ENCODE data around the gene CA5A. TPM values are rescaled to one million over a fixed set of nuclear protein-coding genes. Genes with fewer than 3 reads are reported as not detected.
A peak's percentile ranks its signal among the peaks of the same experiment; 100 is the strongest.

CA5A gene
- total RNA-seq, 1 experiment from 2014 or later = not detected

- Mint-ChIP-seq H3K4me3 (ENCODE audit: low read depth, unreplicated experiment) (no peak overlapping the region), H3K27ac (ENCODE audit: unreplicated experiment) (no peak overlapping the region), H3K9me3 (ENCODE audit: low read depth, unreplicated experiment) (no peaks in the 10 kb centered on the region), H3K36me3 (ENCODE audit: insufficient read depth, unreplicated experiment) (peaks cover 64% of the 10 kb centered on the region), H3K4me1 (ENCODE audit: low read depth, unreplicated experiment) (peaks cover 49% of the 10 kb centered on the region), H3K27me3 (ENCODE audit: unreplicated experiment) (no peaks in the 10 kb centered on the region)
- no TSS peak for BruUV-seq (replicated peaks)
- CTCF ChIA-PET = interaction anchor here (1.1 kb wide), 1 partner anchor 17 kb away, joined by 3 read pairs; no protein-coding TSS in a partner anchor
- DNase-seq = no peak
- intact Hi-C loops (cut with micrococcal nuclease; ENCODE audit: unreplicated experiment) = no loop called here
- no peak for TF ChIP-seq CTCF (IDR thresholded peaks at IDR 0.05; ENCODE audit: unreplicated experiment)
Measured at GRCh38 chr16:87948119-87948545, 11.8 kb upstream of the CA5A start.

GRCh38 chr16:87947356-87948118, 11.2 kb upstream of the CA5A start:
- peak overlapping the region; percentile 1 for H3K4me3 Mint-ChIP-seq (ENCODE audit: low read depth, unreplicated experiment)
- peaks cover 59% of the 10 kb centered on the region for H3K36me3 Mint-ChIP-seq (ENCODE audit: insufficient read depth, unreplicated experiment)
- peak overlapping the region; percentile 52 for H3K27ac Mint-ChIP-seq (ENCODE audit: unreplicated experiment)
- no peak for TF ChIP-seq CTCF (IDR thresholded peaks at IDR 0.05; ENCODE audit: unreplicated experiment)
- no TSS peak for BruUV-seq (replicated peaks)
- H3K4me1 Mint-ChIP-seq (ENCODE audit: low read depth, unreplicated experiment) = peaks cover 48% of the 10 kb centered on the region
- H3K9me3 Mint-ChIP-seq (ENCODE audit: low read depth, unreplicated experiment) = no peaks in the 10 kb centered on the region
- intact Hi-C loops (cut with micrococcal nuclease; ENCODE audit: unreplicated experiment) = no loop called here
- no peak for DNase-seq
- no peaks in the 10 kb centered on the region for H3K27me3 Mint-ChIP-seq (ENCODE audit: unreplicated experiment)
- CTCF ChIA-PET = interaction anchor here (1.1 kb wide), 1 partner anchor 17 kb away, joined by 3 read pairs; no protein-coding TSS in a partner anchor

GRCh38 chr16:87946596-87947347, 10.4 kb upstream of the CA5A start:
- peak overlapping the region; percentile 1 for H3K4me3 Mint-ChIP-seq (ENCODE audit: low read depth, unreplicated experiment)
- peaks cover 52% of the 10 kb centered on the region for H3K36me3 Mint-ChIP-seq (ENCODE audit: insufficient read depth, unreplicated experiment)
- H3K27me3 Mint-ChIP-seq (ENCODE audit: unreplicated experiment) = no peaks in the 10 kb centered on the region
- H3K27ac Mint-ChIP-seq (ENCODE audit: unreplicated experiment) = peak overlapping the region; percentile 52
- H3K4me1 Mint-ChIP-seq (ENCODE audit: low read depth, unreplicated experiment) = peaks cover 41% of the 10 kb centered on the region
- intact Hi-C loops (cut with micrococcal nuclease; ENCODE audit: unreplicated experiment) = no loop called here
- DNase-seq = no peak
- no peak for TF ChIP-seq CTCF (IDR thresholded peaks at IDR 0.05; ENCODE audit: unreplicated experiment)
- CTCF ChIA-PET = no interaction called here
- no peaks in the 10 kb centered on the region for H3K9me3 Mint-ChIP-seq (ENCODE audit: low read depth, unreplicated experiment)
- no TSS peak for BruUV-seq (replicated peaks)

GRCh38 chr16:87945351-87946042, 9.2 kb upstream of the CA5A start:
- intact Hi-C loops (cut with micrococcal nuclease; ENCODE audit: unreplicated experiment) = no loop called here
- DNase-seq = peak; percentile 98
- no peaks in the 10 kb centered on the region for H3K9me3 Mint-ChIP-seq (ENCODE audit: low read depth, unreplicated experiment)
- TF ChIP-seq CTCF (IDR thresholded peaks at IDR 0.05; ENCODE audit: unreplicated experiment) = no peak
- H3K27me3 Mint-ChIP-seq (ENCODE audit: unreplicated experiment) = no peaks in the 10 kb centered on the region
- CTCF ChIA-PET = interaction anchor here (0.6 to 1.5 kb wide), 6 partner anchors 15 to 492 kb away, joined by 3 to 4 read pairs (median 4); no protein-coding TSS in a partner anchor
- no TSS peak for BruUV-seq (replicated peaks)
- H3K4me1 Mint-ChIP-seq (ENCODE audit: low read depth, unreplicated experiment) = peaks cover 41% of the 10 kb centered on the region
- peak overlapping the region; percentile 64 for H3K4me3 Mint-ChIP-seq (ENCODE audit: low read depth, unreplicated experiment)
- H3K36me3 Mint-ChIP-seq (ENCODE audit: insufficient read depth, unreplicated experiment) = peaks cover 39% of the 10 kb centered on the region
- peak overlapping the region; percentile 97 for H3K27ac Mint-ChIP-seq (ENCODE audit: unreplicated experiment)
